ENCODE results near the gene LPP. TPM values are rescaled to one million over a fixed set of nuclear protein-coding genes. Genes with fewer than 3 reads are reported as not detected.

Gene LPP
- total RNA-seq, 1 donor from 2014 or later, result 96.7 TPM

GRCh38 chr3:188255190-188255589 lies 101.2 kb downstream of the LPP start:
- peaks cover 8% of the 10 kb centered on the region for H3K4me1 Mint-ChIP-seq (ENCODE audit: unreplicated experiment)
- TF ChIP-seq CTCF (conservative IDR thresholded peaks at IDR 0.05), result no peak
- peaks cover 11% of the 10 kb centered on the region for H3K9me3 Mint-ChIP-seq
- no peaks in the 10 kb centered on the region for H3K27me3 Mint-ChIP-seq
- H3K4me3 Mint-ChIP-seq, result no peak overlapping the region
- peaks cover 23% of the 10 kb centered on the region for H3K36me3 Mint-ChIP-seq
- no peak overlapping the region for H3K27ac Mint-ChIP-seq
- no peak for DNase-seq (ENCODE audit: extremely low spot score, unreplicated experiment)

- Mint-ChIP-seq H3K27me3 (no peaks in the 10 kb centered on the region), H3K36me3 (peaks cover 19% of the 10 kb centered on the region), H3K4me3 (no peak overlapping the region), H3K4me1 (ENCODE audit: unreplicated experiment) (peaks cover 8% of the 10 kb centered on the region), H3K9me3 (peaks cover 6% of the 10 kb centered on the region), H3K27ac (no peak overlapping the region)
- TF ChIP-seq CTCF (conservative IDR thresholded peaks at IDR 0.05), result no peak
- no peak for DNase-seq (ENCODE audit: extremely low spot score, unreplicated experiment)
Observed at GRCh38 chr3:188256758-188257157, 102.8 kb downstream of the LPP start.

- H3K9me3 Mint-ChIP-seq, result peaks cover 6% of the 10 kb centered on the region
- peaks cover 10% of the 10 kb centered on the region for H3K4me1 Mint-ChIP-seq (ENCODE audit: unreplicated experiment)
- H3K4me3 Mint-ChIP-seq, result no peak overlapping the region
- H3K36me3 Mint-ChIP-seq, result peaks cover 22% of the 10 kb centered on the region
- peak overlapping the region; percentile 56 for H3K27ac Mint-ChIP-seq
- TF ChIP-seq CTCF (conservative IDR thresholded peaks at IDR 0.05), result no peak
- DNase-seq (ENCODE audit: extremely low spot score, unreplicated experiment), result no peak
- H3K27me3 Mint-ChIP-seq, result no peaks in the 10 kb centered on the region
Observed at GRCh38 chr3:188257384-188258026, 103.5 kb downstream of the LPP start.

- Mint-ChIP-seq H3K27me3 (no peaks in the 10 kb centered on the region), H3K4me1 (ENCODE audit: unreplicated experiment) (peaks cover 19% of the 10 kb centered on the region), H3K4me3 (no peak overlapping the region), H3K27ac (no peak overlapping the region), H3K9me3 (no peaks in the 10 kb centered on the region), H3K36me3 (peaks cover 16% of the 10 kb centered on the region)
- DNase-seq (ENCODE audit: extremely low spot score, unreplicated experiment), result no peak
- no peak for TF ChIP-seq CTCF (conservative IDR thresholded peaks at IDR 0.05)
Observed at GRCh38 chr3:188259191-188259590, 105.2 kb downstream of the LPP start.

- Mint-ChIP-seq H3K9me3 (no peaks in the 10 kb centered on the region), H3K27ac (no peak overlapping the region), H3K27me3 (no peaks in the 10 kb centered on the region)
Observed at GRCh38 chr3:188259596-188259995, 105.6 kb downstream of the LPP start.

More at GRCh38 chr3:188259596-188259995, 105.6 kb downstream of the LPP start:
- TF ChIP-seq CTCF (conservative IDR thresholded peaks at IDR 0.05), result no peak
- Mint-ChIP-seq H3K4me1 (ENCODE audit: unreplicated experiment) (peaks cover 19% of the 10 kb centered on the region), H3K36me3 (peaks cover 16% of the 10 kb centered on the region), H3K4me3 (no peak overlapping the region)
- no peak for DNase-seq (ENCODE audit: extremely low spot score, unreplicated experiment)

All from type B pancreatic cell (in vitro differentiated cells).